Femur (tissue), 1 donor: ENCODE data around the gene NAT16.
"Not testable (repeated sequence)": the region's sequence is repeated elsewhere in the genome, so short reads cannot be mapped to it uniquely, and the experiment has no call there.

Experiments
- DNase-seq: peaks from one replicate; pipeline ENCODE4 v3.0.0-alpha.2; 2017

Gene NAT16

DNA sequence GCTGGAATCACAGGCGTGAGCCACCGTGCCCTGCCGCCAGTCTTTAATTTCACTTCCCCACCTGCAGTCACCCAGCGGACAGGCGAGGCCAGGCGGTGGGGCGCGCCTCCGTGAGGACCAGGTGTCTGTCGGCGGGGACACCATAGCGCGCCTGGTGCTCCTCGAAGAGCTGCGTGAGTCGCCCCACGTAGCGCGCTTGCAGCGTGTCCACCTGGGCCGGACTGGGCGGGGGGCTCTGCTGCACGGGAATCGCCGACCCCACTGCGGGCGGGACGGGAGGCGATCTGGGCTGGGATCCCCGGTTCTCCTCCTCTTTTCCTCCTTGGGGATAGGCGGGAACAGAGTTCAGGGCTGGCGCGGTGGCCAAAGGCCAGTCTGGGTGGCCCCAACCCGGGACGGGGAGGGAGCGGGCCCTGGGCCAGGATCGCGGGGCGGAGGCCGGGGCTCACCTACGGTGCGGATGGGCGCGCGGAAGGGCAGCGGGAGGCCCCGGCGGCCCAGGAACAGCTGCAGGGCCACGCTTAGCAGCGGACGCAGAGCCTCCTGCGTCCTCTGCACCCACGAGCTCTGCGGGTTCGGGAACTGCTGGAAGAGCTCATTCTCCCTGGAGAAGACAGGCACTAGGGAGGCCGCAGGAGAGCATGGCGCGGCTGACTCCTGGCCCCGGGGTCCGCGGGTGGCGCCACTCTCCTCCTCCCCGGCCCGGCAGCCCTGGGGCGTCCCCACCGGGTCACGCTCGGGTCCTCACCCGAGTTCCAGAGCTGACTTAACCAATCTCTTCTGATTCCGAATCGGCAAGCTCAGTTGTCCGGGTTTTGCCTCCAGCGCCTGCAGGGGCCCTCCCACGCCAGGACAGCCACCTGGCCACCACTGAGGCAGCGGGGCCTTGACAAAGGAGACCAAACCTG is 21.9 kb upstream of the NAT16 start:
- DNase-seq, result no peak

DNA sequence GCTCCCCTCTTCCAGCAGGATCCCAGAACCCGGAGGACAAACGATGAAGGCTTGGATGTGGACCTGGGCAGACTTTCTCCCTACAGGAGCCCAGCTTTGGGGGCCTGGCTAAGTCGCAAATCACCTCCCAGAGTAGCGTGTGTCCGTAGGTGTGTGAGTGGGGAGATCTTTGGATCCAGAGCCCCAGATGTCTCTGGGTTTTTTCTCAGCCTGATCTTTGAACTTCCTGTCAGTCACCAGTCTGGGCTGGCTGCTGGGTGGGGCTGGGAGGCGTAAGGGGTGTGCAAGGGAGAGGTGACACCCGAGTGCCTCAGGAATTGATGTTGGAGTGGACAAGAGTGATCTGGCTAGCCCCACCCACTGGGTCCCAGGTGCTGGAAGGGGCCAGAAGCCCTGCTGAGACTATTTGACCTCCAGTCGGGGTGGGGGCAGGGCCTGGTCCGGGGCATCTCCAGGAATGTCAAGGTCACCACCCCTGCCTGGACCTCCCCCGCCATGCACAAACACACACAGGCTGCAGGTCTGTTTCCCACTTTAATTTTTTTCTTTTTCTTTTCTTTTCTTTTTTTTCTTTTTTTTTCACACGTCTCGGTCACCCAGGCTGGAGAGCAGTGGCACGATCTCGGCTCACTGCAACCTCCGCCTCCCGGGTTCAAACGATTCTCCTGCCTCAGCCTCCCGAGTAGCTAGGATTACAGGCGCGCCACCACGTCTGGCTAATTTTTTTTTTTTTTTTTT is 20.9 kb upstream of the NAT16 start, which contains the start of gene MOGAT3:
MOGAT3 (minus strand) TSS at position 175 of the 738 bp plus-strand sequence. CDS start 182 bp downstream, outside the sequence.
- no peak for DNase-seq

GRCh38 chr7:101200504-101200861 is 20.4 kb upstream of the NAT16 start:
- no peak for DNase-seq

GRCh38 chr7:101199522-101199921 is 19.4 kb upstream of the NAT16 start:
- not testable (repeated sequence) for DNase-seq

GRCh38 chr7:101198476-101198875 is 18.4 kb upstream of the NAT16 start:
- DNase-seq, result no peak

DNA sequence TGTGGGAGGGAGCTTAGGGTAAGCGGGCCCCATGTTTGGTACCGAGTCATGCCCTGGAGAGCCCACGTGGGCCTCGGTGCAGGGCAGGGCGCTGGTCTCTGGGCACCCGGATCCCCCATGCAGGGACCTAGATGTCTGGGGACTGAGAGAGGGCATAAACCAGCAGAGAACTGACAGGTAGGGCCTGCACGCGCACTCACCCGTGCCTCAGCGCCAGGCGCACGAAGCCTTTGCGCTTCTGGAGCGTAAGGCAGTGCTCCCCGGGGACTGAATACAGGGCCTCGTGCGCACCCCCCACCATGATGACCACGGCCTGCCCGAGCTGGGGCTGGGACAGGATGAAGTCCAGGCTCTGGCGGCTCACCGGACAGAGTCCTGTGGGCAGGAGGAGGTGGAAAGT is 17.9 kb upstream of the NAT16 start:
- DNase-seq, result no peak

GRCh38 chr7:101195884-101196283 is 15.8 kb upstream of the NAT16 start:
- no peak for DNase-seq

GRCh38 chr7:101189109-101189508 is 9.0 kb upstream of the NAT16 start:
- no peak for DNase-seq

DNA sequence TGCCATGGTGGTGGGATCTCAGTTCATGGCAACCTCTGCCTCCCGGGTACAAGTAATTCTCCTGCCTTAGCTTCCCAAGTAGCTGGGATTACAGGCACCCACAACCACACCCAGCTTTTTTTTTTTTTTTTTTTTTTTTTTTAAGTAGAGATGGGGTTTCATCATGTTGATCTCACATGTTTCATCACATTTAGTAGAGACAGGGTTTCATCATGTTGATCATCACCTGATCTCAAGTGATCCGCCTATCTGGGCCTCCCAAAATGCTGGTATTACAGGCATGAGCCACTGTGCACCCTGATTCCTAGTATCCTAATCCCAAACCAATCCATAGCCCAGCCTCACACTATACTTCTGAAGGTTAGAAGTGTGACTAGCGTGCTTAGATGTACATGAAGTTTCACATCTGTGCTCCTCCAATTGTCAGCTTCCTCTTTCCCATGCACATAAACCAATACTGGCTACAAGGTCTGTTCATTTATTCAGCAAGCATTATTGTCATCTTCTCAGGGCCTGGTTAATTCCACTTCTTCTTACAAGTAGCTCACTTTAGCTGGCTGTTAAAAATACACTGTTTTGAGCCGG is 6.8 kb upstream of the NAT16 start:
- DNase-seq, result no peak

DNA sequence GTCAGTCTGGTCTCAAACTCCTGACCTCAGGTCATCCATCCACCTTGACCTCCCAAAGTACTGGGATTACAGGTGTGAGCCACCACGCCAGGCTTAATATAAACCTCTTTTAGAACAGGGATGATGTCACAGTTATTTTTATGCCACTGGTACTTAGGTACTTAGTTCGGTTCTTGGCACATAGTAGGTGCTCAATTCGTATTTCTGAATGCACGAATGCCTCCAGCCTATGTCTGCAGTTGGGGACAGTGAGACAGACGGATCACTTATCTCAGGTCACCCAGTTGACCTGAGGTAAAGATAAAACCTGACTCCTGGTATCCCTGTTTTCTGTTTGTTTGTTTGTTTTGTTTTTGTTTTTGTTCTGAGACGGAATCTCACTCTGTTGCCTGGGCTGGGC is 6.1 kb upstream of the NAT16 start:
- no peak for DNase-seq

GRCh38 chr7:101185258-101185839 is 5.3 kb upstream of the NAT16 start:
- DNase-seq, result no peak

DNA sequence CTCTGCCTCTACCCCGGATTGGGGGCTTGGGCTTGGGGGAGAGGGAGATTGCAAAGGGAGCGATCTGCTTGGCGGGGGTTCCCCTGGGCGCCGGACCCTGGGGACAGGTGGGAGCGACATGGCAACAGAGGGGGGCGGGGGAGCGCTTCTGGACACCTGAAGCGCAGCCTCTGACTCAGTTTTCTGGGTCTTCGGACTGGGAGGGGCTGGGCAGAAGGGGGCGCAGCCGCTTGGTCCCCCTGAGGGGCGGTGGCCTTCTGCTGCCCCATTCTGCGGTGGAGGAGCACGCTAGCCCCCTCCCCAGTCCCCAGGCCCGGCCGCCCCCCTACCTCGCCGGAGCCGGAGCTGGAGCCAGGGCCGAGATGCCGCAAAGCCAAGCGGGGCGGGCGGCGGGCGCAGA is 380 bp downstream of the NAT16 start:
- no peak for DNase-seq

DNA sequence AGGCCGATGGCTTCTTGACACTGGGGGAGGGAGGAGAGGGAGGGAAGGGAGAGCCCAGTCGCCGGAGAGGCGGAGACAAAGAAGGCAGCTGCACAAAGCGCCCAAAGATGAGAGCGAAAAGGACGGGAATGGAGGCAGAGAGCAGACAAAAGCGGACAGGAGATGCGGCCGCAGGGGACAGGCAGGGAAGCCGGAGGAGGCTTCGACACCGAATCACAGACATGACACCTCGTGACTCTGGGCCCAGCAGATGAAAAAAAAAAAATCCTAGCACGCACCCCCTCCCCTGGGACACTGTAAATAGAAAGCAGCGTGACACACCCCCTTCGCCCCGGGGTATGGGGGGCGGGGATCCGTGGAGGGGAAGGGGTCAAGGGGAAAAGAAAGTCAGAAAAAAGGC is 976 bp downstream of the NAT16 start:
- no peak for DNase-seq

DNA sequence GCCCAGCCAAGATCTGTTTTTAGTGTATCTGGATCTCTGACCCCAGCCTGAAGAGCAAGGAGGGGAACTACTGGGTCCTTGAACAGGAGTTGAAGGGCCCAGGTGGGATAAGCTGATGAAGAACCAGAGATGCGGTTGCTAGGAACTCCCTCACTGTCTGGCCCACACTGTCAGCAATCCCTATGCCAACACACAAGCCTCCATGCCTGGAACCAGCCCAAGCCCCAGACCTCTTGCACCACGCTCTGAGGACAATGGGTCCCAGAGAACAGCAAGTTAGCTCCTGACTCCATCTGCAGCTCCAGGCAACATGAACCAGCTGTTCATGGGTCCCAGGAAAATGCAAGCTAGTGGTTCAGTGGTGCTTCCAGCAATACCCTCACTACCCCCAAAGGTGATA is 2.4 kb downstream of the NAT16 start:
- no peak for DNase-seq

GRCh38 chr7:101175664-101176063 is 4.4 kb downstream of the NAT16 start:
- no peak for DNase-seq

- no peak for DNase-seq
Observed at GRCh38 chr7:101174322-101174854, 5.7 kb downstream of the NAT16 start.

- no peak for DNase-seq
Observed at GRCh38 chr7:101173752-101174244, 6.3 kb downstream of the NAT16 start.

GRCh38 chr7:101172854-101173751 is 7.0 kb downstream of the NAT16 start:
- DNase-seq, result peak; percentile 80

DNA sequence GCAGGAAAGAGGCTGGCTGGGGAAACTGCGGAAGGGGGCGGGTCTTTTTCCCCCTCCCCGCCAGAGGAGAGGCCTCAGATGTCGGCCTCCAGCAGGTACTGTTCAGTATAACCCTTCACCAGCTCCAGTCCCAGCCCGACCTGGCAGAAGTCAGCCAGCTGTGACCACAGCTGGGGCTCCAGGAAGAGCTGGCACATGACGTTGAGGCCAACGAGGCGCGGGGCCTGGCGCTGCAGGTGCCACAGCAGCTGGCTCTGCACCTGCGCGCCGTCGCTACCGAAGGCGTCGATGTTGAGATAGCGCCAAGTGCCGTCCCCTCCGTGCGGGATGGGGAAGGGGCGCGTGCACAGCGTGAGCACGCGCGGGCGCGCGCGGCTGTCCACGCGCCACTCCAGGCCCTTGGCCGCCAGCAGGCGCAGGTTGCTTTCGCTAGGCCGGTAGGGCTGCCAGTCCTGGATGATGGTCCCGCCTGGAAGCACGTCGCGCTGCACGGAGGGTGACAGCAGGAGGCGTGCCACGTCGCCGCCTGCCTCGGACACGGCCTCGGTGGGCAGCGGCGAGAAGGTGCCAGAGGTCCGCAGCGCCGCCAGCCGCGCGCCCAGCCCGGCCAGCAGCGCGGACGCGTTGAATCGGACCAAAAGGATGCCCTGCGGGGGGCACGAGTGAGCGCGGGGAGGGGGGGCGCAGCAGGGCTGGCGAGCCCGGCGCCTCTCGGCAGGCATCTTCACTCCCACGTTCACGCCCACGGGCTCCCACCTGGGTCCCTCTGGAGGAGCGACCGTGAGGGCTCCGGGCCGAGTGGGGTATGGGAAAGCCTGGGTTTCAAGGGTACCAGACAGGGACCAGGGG is 7.9 kb downstream of the NAT16 start:
- DNase-seq, result no peak

- no peak for DNase-seq
Observed at GRCh38 chr7:101171442-101171837, 8.7 kb downstream of the NAT16 start.
